KMS-11 (cell line): ENCODE results near the gene CDK15.

Experiments
- H2AFZ ChIP-seq: fragments of 200-600 bp; sonication (generic); 2 replicates; pipeline ENCODE4 v1.6.1; 2016; ENCODE audit warnings: antibody characterized with exemption, mixed run types, low read depth
- H3K27ac ChIP-seq: fragments of 200-600 bp; sonication (generic); 2 replicates; pipeline ENCODE4 v1.6.1; 2016; ENCODE audit warnings: mild to moderate bottlenecking, mixed run types
- H3K27me3 ChIP-seq: fragments of 200-600 bp; sonication (generic); 2 replicates; pipeline ENCODE4 v1.6.1; 2017; ENCODE audit warnings: mild to moderate bottlenecking, low read depth, mixed run types, moderate library complexity; ENCODE audit not compliant: insufficient read depth
- H3K36me3 ChIP-seq: fragments of 200-600 bp; sonication (generic); 2 replicates; pipeline ENCODE4 v1.6.1; 2017; ENCODE audit warnings: mild to moderate bottlenecking, mixed run types; ENCODE audit not compliant: insufficient read depth
- H3K4me1 ChIP-seq: fragments of 200-600 bp; sonication (generic); 2 replicates; pipeline ENCODE4 v1.6.1; 2016; ENCODE audit warnings: mild to moderate bottlenecking, low read depth, mixed run types; ENCODE audit not compliant: poor library complexity, severe bottlenecking
- H3K4me2 ChIP-seq: fragments of 200-600 bp; sonication (generic); 2 replicates; pipeline ENCODE4 v1.7.0; 2016; ENCODE audit warnings: mild to moderate bottlenecking, mixed run types
- H3K4me3 ChIP-seq: fragments of 200-600 bp; sonication (generic); IDR thresholded peaks from 2 replicates; pipeline ENCODE4 v1.6.1; 2017; ENCODE audit warnings: low read depth, low read length, mixed read lengths; ENCODE audit not compliant: insufficient read depth
- H3K79me2 ChIP-seq: fragments of 200-600 bp; sonication (generic); 2 replicates; pipeline ENCODE4 v1.6.1; 2016; ENCODE audit warnings: low read depth, mixed run types; ENCODE audit not compliant: insufficient read depth
- H3K9ac ChIP-seq: fragments of 200-600 bp; sonication (generic); 2 replicates; pipeline ENCODE4 v1.6.1; 2016; ENCODE audit warnings: mild to moderate bottlenecking, mixed run types
- H4K20me1 ChIP-seq: fragments of 200-600 bp; sonication (generic); 2 replicates; pipeline ENCODE4 v1.6.1; 2016; ENCODE audit warnings: mild to moderate bottlenecking, mixed run types; ENCODE audit not compliant: insufficient read depth
- TF ChIP-seq, protein P1 (sequence below): fragments of 200-600 bp; sonication (generic); conservative IDR thresholded peaks from 2 replicates; pipeline ENCODE4 v1.6.1; 2017; ENCODE audit warnings: low read depth, mild to moderate bottlenecking, antibody characterized with exemption, low read length, moderate library complexity, mixed read lengths

The CDK15 gene

DNA sequence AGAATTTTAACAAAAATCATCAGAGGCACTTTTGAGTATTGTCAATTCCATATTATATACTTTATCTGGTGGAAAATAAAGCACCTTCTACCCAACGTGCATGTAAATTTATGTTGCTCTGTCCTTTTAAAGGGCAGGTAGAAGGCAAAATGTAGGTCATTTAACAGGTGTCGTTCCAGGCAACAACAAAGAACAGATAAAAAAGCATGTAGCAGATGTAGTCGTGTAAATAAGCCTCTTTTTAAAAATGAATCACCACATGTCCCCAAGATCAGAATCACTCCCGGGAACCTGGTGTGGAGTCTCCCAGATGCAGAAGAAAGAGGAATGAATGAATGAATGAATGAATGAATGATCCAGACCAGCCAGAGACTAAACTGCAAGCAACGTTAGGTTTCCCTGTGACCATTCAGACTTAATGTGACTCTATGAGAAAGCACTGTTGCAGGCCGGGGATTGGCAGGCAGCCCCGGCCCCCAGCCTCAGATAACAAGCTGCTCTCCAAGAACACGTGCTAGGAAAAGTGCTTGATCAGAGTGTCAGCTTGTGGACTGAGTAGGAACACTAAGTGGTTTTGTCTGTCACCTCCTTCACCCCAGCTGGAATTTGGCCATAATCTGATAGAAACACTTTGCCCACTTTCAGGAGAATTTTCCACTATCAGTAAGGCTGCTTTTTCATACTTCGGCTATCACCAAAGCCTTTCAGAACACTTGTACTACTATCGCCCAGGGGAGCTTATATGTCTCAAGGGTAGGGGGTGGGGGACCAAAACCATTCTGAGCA is 100.6 kb downstream of the CDK15 start:
- no peak overlapping the region for H2AFZ ChIP-seq
- H4K20me1 ChIP-seq: no peaks in the 10 kb centered on the region
- no peaks in the 10 kb centered on the region for H3K36me3 ChIP-seq
- TF ChIP-seq, protein P1, sequence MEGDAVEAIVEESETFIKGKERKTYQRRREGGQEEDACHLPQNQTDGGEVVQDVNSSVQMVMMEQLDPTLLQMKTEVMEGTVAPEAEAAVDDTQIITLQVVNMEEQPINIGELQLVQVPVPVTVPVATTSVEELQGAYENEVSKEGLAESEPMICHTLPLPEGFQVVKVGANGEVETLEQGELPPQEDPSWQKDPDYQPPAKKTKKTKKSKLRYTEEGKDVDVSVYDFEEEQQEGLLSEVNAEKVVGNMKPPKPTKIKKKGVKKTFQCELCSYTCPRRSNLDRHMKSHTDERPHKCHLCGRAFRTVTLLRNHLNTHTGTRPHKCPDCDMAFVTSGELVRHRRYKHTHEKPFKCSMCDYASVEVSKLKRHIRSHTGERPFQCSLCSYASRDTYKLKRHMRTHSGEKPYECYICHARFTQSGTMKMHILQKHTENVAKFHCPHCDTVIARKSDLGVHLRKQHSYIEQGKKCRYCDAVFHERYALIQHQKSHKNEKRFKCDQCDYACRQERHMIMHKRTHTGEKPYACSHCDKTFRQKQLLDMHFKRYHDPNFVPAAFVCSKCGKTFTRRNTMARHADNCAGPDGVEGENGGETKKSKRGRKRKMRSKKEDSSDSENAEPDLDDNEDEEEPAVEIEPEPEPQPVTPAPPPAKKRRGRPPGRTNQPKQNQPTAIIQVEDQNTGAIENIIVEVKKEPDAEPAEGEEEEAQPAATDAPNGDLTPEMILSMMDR: no peak
- H3K9ac ChIP-seq: no peak overlapping the region
- H3K4me2 ChIP-seq: no peak overlapping the region
- peaks cover 15% of the 10 kb centered on the region for H3K4me1 ChIP-seq
- H3K4me3 ChIP-seq: no peak overlapping the region
- H3K79me2 ChIP-seq: no peaks in the 10 kb centered on the region
- H3K27me3 ChIP-seq: no peaks in the 10 kb centered on the region
- H3K27ac ChIP-seq: no peak overlapping the region

DNA sequence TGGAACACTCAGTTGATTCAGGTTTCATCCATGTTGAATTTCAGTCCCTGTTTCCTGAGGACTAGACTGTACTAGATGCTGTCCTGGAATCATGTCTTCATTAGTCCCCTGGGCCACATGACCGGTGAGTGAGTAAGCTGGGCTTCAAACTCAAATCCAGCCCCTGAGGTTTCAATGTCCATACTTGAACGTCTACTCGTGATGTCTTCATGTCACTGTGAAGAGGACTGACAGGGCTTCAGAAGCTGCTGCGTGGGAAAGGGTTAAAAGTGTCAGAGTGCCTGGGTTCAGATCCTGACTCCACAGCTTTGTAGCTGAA is 101.2 kb downstream of the CDK15 start:
- Histone ChIP-seq H3K4me3 (no peak overlapping the region), H4K20me1 (no peaks in the 10 kb centered on the region), H3K79me2 (no peaks in the 10 kb centered on the region), H3K27ac (no peak overlapping the region), H3K4me1 (peaks cover 15% of the 10 kb centered on the region), H3K36me3 (no peaks in the 10 kb centered on the region), H3K27me3 (no peaks in the 10 kb centered on the region), H3K9ac (no peak overlapping the region), H2AFZ (no peak overlapping the region), H3K4me2 (no peak overlapping the region)
- TF ChIP-seq, protein P1: no peak

DNA sequence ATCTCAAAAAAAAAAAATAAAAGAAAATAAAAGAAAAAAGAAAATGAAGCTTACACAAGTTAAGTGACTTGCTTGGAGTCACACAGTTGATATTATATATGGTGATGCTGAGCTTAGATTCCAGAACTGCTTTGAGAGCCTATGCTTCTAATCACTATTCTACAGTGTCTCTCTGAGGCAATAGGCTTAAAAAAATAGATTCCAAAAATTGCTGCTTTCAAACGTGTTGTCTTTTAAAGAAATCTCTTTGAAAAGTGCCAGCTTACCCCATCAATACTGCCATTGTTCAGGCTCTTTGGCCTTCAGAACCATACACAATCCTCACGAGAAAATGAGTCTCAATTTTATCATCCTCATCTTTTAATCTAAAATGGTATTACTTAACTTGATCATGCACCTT is 102.6 kb downstream of the CDK15 start:
- Histone ChIP-seq H3K4me3 (no peak overlapping the region), H3K79me2 (no peaks in the 10 kb centered on the region), H3K4me1 (peaks cover 15% of the 10 kb centered on the region), H3K4me2 (no peak overlapping the region), H2AFZ (no peak overlapping the region), H4K20me1 (no peaks in the 10 kb centered on the region), H3K9ac (no peak overlapping the region), H3K27me3 (no peaks in the 10 kb centered on the region), H3K27ac (no peak overlapping the region), H3K36me3 (no peaks in the 10 kb centered on the region)
- TF ChIP-seq, protein P1: no peak

DNA sequence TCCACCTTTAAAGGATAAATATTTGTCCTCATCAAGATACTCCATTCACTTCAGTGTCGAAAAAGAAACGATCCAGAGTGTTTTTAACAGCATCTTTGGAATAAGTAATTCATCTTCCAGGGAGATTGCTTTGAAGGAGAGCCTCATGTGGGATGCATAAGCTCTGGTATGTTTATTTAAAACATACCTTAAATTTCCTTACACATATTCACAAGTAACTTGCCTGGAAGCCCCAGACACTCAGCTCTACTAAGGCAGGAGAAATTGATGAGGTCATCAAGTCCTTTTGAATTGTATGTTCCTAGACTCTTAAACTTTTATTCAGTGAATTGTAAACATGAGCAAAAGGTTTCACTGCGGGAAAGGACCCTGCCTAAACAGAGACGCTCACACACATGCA is 103.0 kb downstream of the CDK15 start:
- Histone ChIP-seq H3K4me2 (no peak overlapping the region), H3K36me3 (no peaks in the 10 kb centered on the region), H3K4me3 (no peak overlapping the region), H3K4me1 (peaks cover 10% of the 10 kb centered on the region), H4K20me1 (no peaks in the 10 kb centered on the region), H3K27me3 (no peaks in the 10 kb centered on the region), H3K27ac (no peak overlapping the region), H2AFZ (0 out of 2 replicates have a peak overlapping the region, but pooled peaks have one; percentile 8), H3K79me2 (no peaks in the 10 kb centered on the region), H3K9ac (no peak overlapping the region)
- TF ChIP-seq, protein P1: no peak
